NB4 (cell line): Measurements from ENCODE around the gene CDH4.
A peak's percentile ranks its signal among the peaks of the same experiment; 100 is the strongest.

Experiments
- DNase-seq: peaks from one replicate; pipeline ENCODE4 v3.0.0; 2010; ENCODE audit warnings: low read depth
- H3K4me3 ChIP-seq: one replicate; pipeline ENCODE4 v1.5.1; 2011; ENCODE audit warnings: mild to moderate bottlenecking, low read depth, low read length, moderate library complexity
- CTCF ChIP-seq: IDR thresholded peaks from one replicate; pipeline ENCODE4 v1.5.1; 2012; ENCODE audit warnings: low read depth, low read length
- MAX ChIP-seq: IDR thresholded peaks from 2 replicates; pipeline ENCODE4 v1.6.1; 2011; ENCODE audit warnings: low read depth, low read length
- MYC ChIP-seq: IDR thresholded peaks from 2 replicates; pipeline ENCODE4 v1.6.1; 2011; ENCODE audit warnings: low read depth, low read length
- POLR2A ChIP-seq: IDR thresholded peaks from 2 replicates; pipeline ENCODE4 v1.6.1; 2011; ENCODE audit warnings: mild to moderate bottlenecking; ENCODE audit not compliant: insufficient read length; ENCODE audit errors: extremely low read depth

Gene CDH4

GRCh38 chr20:61722146-61722678, 470.2 kb downstream of the CDH4 start:
- DNase-seq = no peak
- TF ChIP-seq CTCF (no peak), POLR2A (no peak)
- no peak overlapping the region for H3K4me3 ChIP-seq

- TF ChIP-seq POLR2A = no peak
- TF ChIP-seq MYC = no peak
- no peak for TF ChIP-seq MAX
- TF ChIP-seq CTCF = no peak
- DNase-seq = no peak
These were observed 471.6 kb downstream of the CDH4 start for GRCh38 chr20:61723529-61724257.

GRCh38 chr20:61724376-61724775, 472.3 kb downstream of the CDH4 start:
- no peak overlapping the region for H3K4me3 ChIP-seq
- peak; percentile 20 for DNase-seq
- TF ChIP-seq CTCF (peak; percentile 59), POLR2A (no peak)

More at GRCh38 chr20:61723529-61724257, 471.6 kb downstream of the CDH4 start:
- no peak overlapping the region for H3K4me3 ChIP-seq

DNA sequence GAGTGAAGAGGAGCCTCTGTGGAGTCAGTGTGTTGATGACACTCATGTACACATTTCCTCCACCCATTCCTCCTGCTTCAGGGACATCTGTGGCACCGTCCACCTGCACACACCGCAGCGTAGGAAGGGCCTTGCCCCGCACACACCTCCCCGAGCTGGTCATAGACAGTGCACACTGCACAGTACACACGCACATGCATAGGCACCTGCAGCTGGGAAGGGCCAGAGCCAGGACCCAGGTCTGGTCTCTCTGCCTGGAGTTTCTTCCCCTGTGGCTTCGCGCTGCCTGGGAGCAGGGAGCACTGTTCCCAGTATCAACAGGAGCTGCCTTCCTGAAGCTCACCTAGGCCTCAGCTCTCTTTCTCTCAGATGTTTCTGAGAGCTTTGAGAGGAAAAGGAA, 473.1 kb downstream of the CDH4 start:
- TF ChIP-seq POLR2A (no peak), MYC (no peak), CTCF (no peak), MAX (no peak)
- H3K4me3 ChIP-seq = no peak overlapping the region
- no peak for DNase-seq

DNA sequence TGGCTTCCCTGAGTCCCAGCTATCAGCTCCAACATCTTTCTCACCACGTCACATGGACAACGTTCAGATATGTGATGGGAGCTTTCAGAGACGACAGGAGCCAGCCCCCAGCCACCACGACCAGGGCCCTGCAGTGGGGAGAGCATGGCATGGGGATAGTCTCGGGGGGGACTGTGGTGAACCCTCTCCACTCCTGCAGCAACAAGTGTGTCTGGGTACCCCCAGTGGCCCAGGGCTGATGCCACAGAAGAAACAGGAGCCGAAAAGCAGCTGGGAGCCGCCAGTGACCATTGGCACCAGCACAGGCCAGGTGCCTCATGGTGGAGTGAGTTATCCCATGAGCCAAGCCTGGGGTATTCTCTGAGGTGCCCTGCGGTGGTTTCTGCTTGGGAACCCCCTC, 473.9 kb downstream of the CDH4 start:
- no peak overlapping the region for H3K4me3 ChIP-seq
- TF ChIP-seq MYC (no peak), CTCF (no peak), POLR2A (no peak), MAX (no peak)
- DNase-seq = no peak

GRCh38 chr20:61726979-61727378, 474.9 kb downstream of the CDH4 start:
- TF ChIP-seq CTCF (no peak), MAX (no peak), MYC (no peak), POLR2A (no peak)
- no peak overlapping the region for H3K4me3 ChIP-seq
- no peak for DNase-seq
